CD14-positive monocyte (primary cell): ENCODE results near the gene NFATC2. TPM values are rescaled to one million over a fixed set of nuclear protein-coding genes. Genes with fewer than 3 reads are reported as not detected.

ENCODE experiments used
- DNase-seq, 3 donors: peaks; one replicate each; pipeline ENCODE4 v3.0.0-alpha.2; 2011 to 2022
- H2AFZ ChIP-seq: 2 replicates; pipeline ENCODE4 v1.6.0; 2012; ENCODE audit warnings: mild to moderate bottlenecking, low read depth, low read length, inconsistent platforms; ENCODE audit not compliant: insufficient read depth, poor library complexity, severe bottlenecking
- H3K27ac ChIP-seq, 2 donors: 1 replicate in 1 of 2; 2 replicates in 1 of 2; pipeline ENCODE4 v1.5.1; 2012 to 2013; ENCODE audit warnings: low read length in 2 of 2, control low read depth in 1 of 2, inconsistent platforms in 1 of 2, low read depth in 1 of 2, mild to moderate bottlenecking in 1 of 2
- H3K27me3 ChIP-seq, 2 donors: one replicate each; pipeline versions ENCODE4 v1.6.0 to v1.6.1; 2011 to 2013; ENCODE audit warnings: low read length in 2 of 2; ENCODE audit not compliant: control insufficient read depth in 2 of 2, insufficient read depth in 2 of 2
- H3K36me3 ChIP-seq, 2 donors: replicated peaks in 1 of 2; 1 replicate in 1 of 2; 2 replicates in 1 of 2; pipeline versions ENCODE4 v1.5.1 to v1.6.1; 2012 to 2013; ENCODE audit warnings: low read length in 2 of 2, control low read depth in 1 of 2, inconsistent platforms in 1 of 2, mild to moderate bottlenecking in 1 of 2; ENCODE audit not compliant: insufficient read depth in 2 of 2, control insufficient read depth in 1 of 2
- H3K4me1 ChIP-seq, 2 donors: 1 replicate in 1 of 2; 2 replicates in 1 of 2; pipeline versions ENCODE4 v1.5.1 to v1.6.1; 2012 to 2013; ENCODE audit warnings: low read length in 2 of 2, control low read depth in 1 of 2, inconsistent platforms in 1 of 2, mild to moderate bottlenecking in 1 of 2, moderate library complexity in 1 of 2; ENCODE audit not compliant: insufficient read depth in 2 of 2, control insufficient read depth in 1 of 2
- H3K4me2 ChIP-seq: replicated peaks from 2 replicates; pipeline ENCODE3; 2012; ENCODE audit warnings: low read length, moderate library complexity, mild to moderate bottlenecking; ENCODE audit not compliant: poor library complexity, severe bottlenecking; ENCODE audit errors: extremely low read depth
- H3K4me3 ChIP-seq, 3 experiments: fragments of 200-600 bp in 1 of 3; sonication (generic) in 1 of 3; replicated peaks in 1 of 3; 1 replicate in 2 of 3; 2 replicates in 1 of 3; pipeline ENCODE4 v1.5.1; 2011 to 2013; ENCODE audit warnings: low read length in 3 of 3, mild to moderate bottlenecking in 3 of 3, control low read depth in 2 of 3, low read depth in 2 of 3, inconsistent platforms in 1 of 3, moderate library complexity in 1 of 3
- H3K79me2 ChIP-seq: 2 replicates; pipeline ENCODE4 v1.6.0; 2012; ENCODE audit warnings: mild to moderate bottlenecking, control low read depth, inconsistent platforms, low read length, moderate library complexity; ENCODE audit not compliant: insufficient read depth
- H3K9ac ChIP-seq: 2 replicates; pipeline ENCODE4 v1.6.0; 2017; ENCODE audit warnings: low read length, mild to moderate bottlenecking; ENCODE audit not compliant: insufficient read depth, poor library complexity, severe bottlenecking
- H3K9me3 ChIP-seq, 2 donors: replicated peaks in 1 of 2; 1 replicate in 1 of 2; 2 replicates in 1 of 2; pipeline versions ENCODE4 v1.5.1 to v1.6.1; 2012 to 2013; ENCODE audit warnings: low read length in 2 of 2, control low read depth in 1 of 2; ENCODE audit not compliant: control insufficient read depth in 1 of 2, insufficient read depth in 1 of 2
- H4K20me1 ChIP-seq: 2 replicates; pipeline ENCODE4 v1.6.0; 2012; ENCODE audit warnings: mild to moderate bottlenecking, low read length, control low read depth, moderate library complexity; ENCODE audit not compliant: insufficient read depth
- H3K27ac Mint-ChIP-seq, 7 donors: one replicate each; pipeline ENCODE4 v1.8.0; 2020; ENCODE audit warnings: mild to moderate bottlenecking in 7 of 7, mixed read lengths in 7 of 7, moderate library complexity in 6 of 7, inconsistent platforms in 2 of 7
- H3K27me3 Mint-ChIP-seq, 3 donors: one replicate each; pipeline ENCODE4 v1.8.0; 2021 to 2022; ENCODE audit warnings: low read depth in 3 of 3, mild to moderate bottlenecking in 3 of 3, mixed read lengths in 3 of 3, moderate library complexity in 3 of 3, inconsistent platforms in 1 of 3
- H3K36me3 Mint-ChIP-seq, 2 donors: one replicate each; pipeline ENCODE4 v1.8.0; 2020; ENCODE audit warnings: mixed read lengths in 2 of 2, inconsistent platforms in 1 of 2, mild to moderate bottlenecking in 1 of 2
- H3K4me1 Mint-ChIP-seq: one replicate; pipeline ENCODE4 v1.8.0; 2020; ENCODE audit warnings: mild to moderate bottlenecking, mixed read lengths
- H3K4me3 Mint-ChIP-seq, 2 donors: one replicate each; pipeline ENCODE4 v1.8.0; 2020; ENCODE audit warnings: mild to moderate bottlenecking in 2 of 2, mixed read lengths in 2 of 2, moderate library complexity in 1 of 2
- H3K9me3 Mint-ChIP-seq, 7 donors: one replicate each; pipeline ENCODE4 v1.8.0; 2020 to 2022; ENCODE audit warnings: mixed read lengths in 7 of 7, mild to moderate bottlenecking in 6 of 7, moderate library complexity in 6 of 7, inconsistent platforms in 2 of 7
- CTCF ChIP-seq: fragments of 200-600 bp; IDR thresholded peaks from one replicate; pipeline ENCODE4 v1.8.0; 2022; ENCODE audit warnings: antibody characterized with exemption, mild to moderate bottlenecking
- WGBS: methylation state at CpG from one replicate; pipeline ENCODE4 v1.1.5; 2013; ENCODE audit warnings: missing lambda C conversion rate; ENCODE audit not compliant: insufficient coverage; 5-methylcytosine and 5-hydroxymethylcytosine counted together
- intact Hi-C, 2 donors: fragments of 100-400 bp; cut with micrococcal nuclease; formaldehyde crosslinking; loops; one replicate each; pipeline versions ENCODE4 v1.15.0 to v1.15.1; 2023
- polyA plus RNA-seq, 3 donors: library from polyadenylated mRNA; depleted of rRNA in 1 of 3; unstranded in 2 of 3; stranded (reverse) in 1 of 3; fragments of 300-500 nt in 2 of 3; fragments of >200 nt in 1 of 3; fragmentation: Illumina TruSeq in 2 of 3; gene quantifications; 1 replicate in 2 of 3; 2 replicates in 1 of 3; pipeline ENCODE4 v1.2.3, GENCODE V29; 2012 to 2021

NFATC2 gene
- polyA plus RNA-seq, 3 donors, result 0.03 to 0.18 (median 0.11) TPM

GRCh38 chr20:51373713-51374455, 168.6 kb downstream of the NFATC2 start:
- Histone ChIP-seq H3K4me2 (no peak overlapping the region), H2AFZ (no peak overlapping the region)
- no peak for DNase-seq

GRCh38 chr20:51372966-51373365, 169.6 kb downstream of the NFATC2 start:
- no peak overlapping the region for H3K27ac Mint-ChIP-seq
- no peak overlapping the region for H3K4me3 ChIP-seq
- no peaks in the 10 kb centered on the region for H3K9me3 ChIP-seq

More at GRCh38 chr20:51373713-51374455, 168.6 kb downstream of the NFATC2 start:
- Mint-ChIP-seq H3K4me1 (no peaks in the 10 kb centered on the region), H3K27me3 (peaks cover 0 to 7% (median 3%) of the 10 kb centered on the region in 3 donors), H3K36me3 (no peaks in the 10 kb centered on the region), H3K27ac (no peak overlapping the region), H3K9me3 (no peaks in the 10 kb centered on the region), H3K4me3 (no peak overlapping the region)
- no peak overlapping the region for H3K4me3 ChIP-seq
- H3K9me3 ChIP-seq, result no peaks in the 10 kb centered on the region
- H3K27ac ChIP-seq, result no peak overlapping the region
- H3K79me2 ChIP-seq, result no peaks in the 10 kb centered on the region
- no peaks in the 10 kb centered on the region for H3K4me1 ChIP-seq
- intact Hi-C loops, result no loop called here
- no peak for TF ChIP-seq CTCF
- H4K20me1 ChIP-seq, result no peaks in the 10 kb centered on the region
- H3K9ac ChIP-seq, result no peak overlapping the region
- 73% methylated on average over 5 of the region's 12 CpGs for WGBS
- H3K36me3 ChIP-seq, result no peaks in the 10 kb centered on the region
- no peaks in the 10 kb centered on the region for H3K27me3 ChIP-seq

More at GRCh38 chr20:51372966-51373365, 169.6 kb downstream of the NFATC2 start:
- Histone ChIP-seq H3K9ac (no peak overlapping the region), H3K27ac (no peak overlapping the region), H3K4me1 (no peaks in the 10 kb centered on the region), H3K79me2 (no peaks in the 10 kb centered on the region), H2AFZ (no peak overlapping the region), H3K27me3 (no peaks in the 10 kb centered on the region), H4K20me1 (no peaks in the 10 kb centered on the region), H3K4me2 (no peak overlapping the region), H3K36me3 (no peaks in the 10 kb centered on the region)
- DNase-seq, result no peak
- H3K36me3 Mint-ChIP-seq, result no peaks in the 10 kb centered on the region
- H3K4me1 Mint-ChIP-seq, result no peaks in the 10 kb centered on the region
- 75% methylated on average over 7 of the region's 7 CpGs for WGBS
- H3K27me3 Mint-ChIP-seq, result peaks cover 0 to 7% (median 3%) of the 10 kb centered on the region in 3 donors
- no peak for TF ChIP-seq CTCF
- no peak overlapping the region for H3K4me3 Mint-ChIP-seq
- intact Hi-C loops, result no loop called here
- no peaks in the 10 kb centered on the region for H3K9me3 Mint-ChIP-seq
